B cell (primary cell): ENCODE results near the gene RHCG.

Source experiments
- CTCF ChIP-seq: fragments of 200-600 bp; IDR thresholded peaks from one replicate; pipeline ENCODE4 v1.8.0; 2022; ENCODE audit warnings: antibody characterized with exemption, mild to moderate bottlenecking
- EZH2 ChIP-seq: IDR thresholded peaks from 2 replicates; pipeline ENCODE4 v1.6.1; 2012; ENCODE audit warnings: borderline replicate concordance, low read depth, mild to moderate bottlenecking, moderate library complexity, low read length; ENCODE audit not compliant: insufficient read depth, poor library complexity, severe bottlenecking

- TF ChIP-seq CTCF, result no peak
- no peak for TF ChIP-seq EZH2
These were observed 68.1 kb downstream of the RHCG start for GRCh38 chr15:89428246-89428645.
